Fibroblast of pulmonary artery (primary cell): ENCODE results near the gene CFAP92.
"Not testable (repeated sequence)": the region's sequence is repeated elsewhere in the genome, so short reads cannot be mapped to it uniquely, and the experiment has no call there.

ENCODE experiments used
- DNase-seq: peaks from one replicate; pipeline ENCODE4 v3.0.0-alpha.2; 2010; ENCODE audit warnings: low read depth
- H3K4me3 ChIP-seq: replicated peaks from 2 replicates; pipeline ENCODE4 v1.5.1; 2011; ENCODE audit warnings: low read depth, mild to moderate bottlenecking, control low read depth, low read length, moderate library complexity
- CTCF ChIP-seq: IDR thresholded peaks from 2 replicates; pipeline ENCODE4 v1.5.1; 2011; ENCODE audit warnings: mild to moderate bottlenecking, control low read depth, low read length, inconsistent platforms; ENCODE audit errors: missing control alignments

CFAP92 gene

GRCh38 chr3:128933213-128933921, 60.5 kb downstream of the CFAP92 start:
- H3K4me3 ChIP-seq, result no peak overlapping the region
- TF ChIP-seq CTCF, result no peak
- no peak for DNase-seq

GRCh38 chr3:128932516-128933212, 61.2 kb downstream of the CFAP92 start:
- TF ChIP-seq CTCF, result no peak
- no peak overlapping the region for H3K4me3 ChIP-seq
- no peak for DNase-seq

- no peak for DNase-seq
- no peak overlapping the region for H3K4me3 ChIP-seq
- TF ChIP-seq CTCF, result no peak
Measured at GRCh38 chr3:128931046-128931445, 62.8 kb downstream of the CFAP92 start.

- no peak overlapping the region for H3K4me3 ChIP-seq
- no peak for TF ChIP-seq CTCF
- DNase-seq, result no peak
Measured at GRCh38 chr3:128929364-128929763, 64.5 kb downstream of the CFAP92 start.

- not testable (repeated sequence) for H3K4me3 ChIP-seq, DNase-seq
Measured at GRCh38 chr3:128923986-128924385, 69.9 kb downstream of the CFAP92 start.

GRCh38 chr3:128923576-128923975, 70.3 kb downstream of the CFAP92 start:
- H3K4me3 ChIP-seq, result no peak overlapping the region
- TF ChIP-seq CTCF, result no peak
- no peak for DNase-seq

GRCh38 chr3:128922804-128923459, 70.9 kb downstream of the CFAP92 start:
- no peak for TF ChIP-seq CTCF
- DNase-seq, result no peak
- H3K4me3 ChIP-seq, result no peak overlapping the region
